Upper lobe of right lung (tissue), 1 donor: ENCODE measurements around the gene PADI2. TPM values are rescaled to one million over a fixed set of nuclear protein-coding genes. Genes with fewer than 3 reads are reported as not detected.

Experiments
- ATAC-seq: fragments of 200-7000 bp; cut with Tn5 transposase; one replicate; pipeline ENCODE4 v1.9.1; 2020; ENCODE audit warnings: mild to moderate bottlenecking, moderate library complexity
- DNase-seq: peaks from one replicate; pipeline ENCODE4 v3.0.0-alpha.2; 2020
- H3K27ac ChIP-seq: fragments of 200-600 bp; one replicate; pipeline ENCODE4 v1.8.0; 2022
- H3K27me3 ChIP-seq: fragments of 200-600 bp; one replicate; pipeline ENCODE4 v1.8.0; 2022; ENCODE audit warnings: mild to moderate bottlenecking
- H3K36me3 ChIP-seq: fragments of 200-600 bp; one replicate; pipeline ENCODE4 v1.8.0; 2022
- H3K4me1 ChIP-seq: fragments of 200-600 bp; one replicate; pipeline ENCODE4 v1.8.0; 2022
- H3K4me3 ChIP-seq: fragments of 200-600 bp; one replicate; pipeline ENCODE4 v1.8.0; 2022; ENCODE audit warnings: mild to moderate bottlenecking
- H3K9me3 ChIP-seq: fragments of 200-600 bp; one replicate; pipeline ENCODE4 v1.8.0; 2022
- CTCF ChIP-seq: fragments of 200-600 bp; IDR thresholded peaks from one replicate; pipeline ENCODE4 v1.8.0; 2022; ENCODE audit warnings: antibody characterized with exemption
- intact Hi-C: fragments of 100-400 bp; cut with DNase I; formaldehyde crosslinking; loops from one replicate; pipeline ENCODE4 v1.11.0; 2022
- total RNA-seq: library from RNA; stranded (reverse); fragmentation: NEBNext Ultra II Directional; extraction: Animal tissue kit (Norgen Biotek cat#: 25700); gene quantifications from one replicate; pipeline ENCODE4 v1.2.1, GENCODE V29; 2021
- donor health status: DM: no; HTN: yes; CAD: no; lungs with severe emphysema.

PADI2 gene
- total RNA-seq, 1 donor from 2014 or later, result 20.0 TPM

GRCh38 chr1:17052038-17052437 lies 67.2 kb downstream of the PADI2 start:
- intact Hi-C loops, result no loop called here
- H3K4me3 ChIP-seq, result no peak overlapping the region
- ATAC-seq (no peak), DNase-seq (no peak)
- TF ChIP-seq CTCF, result no peak
- no peaks in the 10 kb centered on the region for H3K9me3 ChIP-seq
- H3K4me1 ChIP-seq, result peaks cover 16% of the 10 kb centered on the region
- no peaks in the 10 kb centered on the region for H3K27me3 ChIP-seq
- no peak overlapping the region for H3K27ac ChIP-seq
- peaks cover 18% of the 10 kb centered on the region for H3K36me3 ChIP-seq

- H3K27ac ChIP-seq, result no peak overlapping the region
- H3K36me3 ChIP-seq, result peaks cover 37% of the 10 kb centered on the region
- H3K9me3 ChIP-seq, result no peaks in the 10 kb centered on the region
- no peak for TF ChIP-seq CTCF
- H3K4me1 ChIP-seq, result peaks cover 27% of the 10 kb centered on the region
- H3K27me3 ChIP-seq, result no peaks in the 10 kb centered on the region
- no peak for DNase-seq
- no peak overlapping the region for H3K4me3 ChIP-seq
- no peak for ATAC-seq
- intact Hi-C loops, result loop anchor here (10.0 kb wide), 1 partner anchor 93 kb away; no protein-coding TSS in a partner anchor
These were observed 71.3 kb downstream of the PADI2 start for GRCh38 chr1:17047924-17048323.

- Histone ChIP-seq H3K4me3 (no peak overlapping the region), H3K27ac (no peak overlapping the region), H3K36me3 (peaks cover 51% of the 10 kb centered on the region)
These were observed 73.0 kb downstream of the PADI2 start for GRCh38 chr1:17046334-17046657.

GRCh38 chr1:17045634-17046333 lies 73.5 kb downstream of the PADI2 start:
- H3K9me3 ChIP-seq, result no peaks in the 10 kb centered on the region
- peaks cover 15% of the 10 kb centered on the region for H3K4me1 ChIP-seq
- DNase-seq (no peak), ATAC-seq (peak; percentile 74)
- no peak overlapping the region for H3K27ac ChIP-seq
- H3K4me3 ChIP-seq, result peak overlapping the region; percentile 28
- peaks cover 55% of the 10 kb centered on the region for H3K36me3 ChIP-seq
- peak; percentile 83 for TF ChIP-seq CTCF
- intact Hi-C loops, result loop anchor here (10.0 kb wide), 1 partner anchor 91 kb away; no protein-coding TSS in a partner anchor
- H3K27me3 ChIP-seq, result no peaks in the 10 kb centered on the region

More at GRCh38 chr1:17046334-17046657, 73.0 kb downstream of the PADI2 start:
- ATAC-seq, result no peak
- Histone ChIP-seq H3K4me1 (peaks cover 15% of the 10 kb centered on the region), H3K9me3 (no peaks in the 10 kb centered on the region), H3K27me3 (no peaks in the 10 kb centered on the region)
- no peak for TF ChIP-seq CTCF
- intact Hi-C loops, result loop anchor here (10.0 kb wide), 1 partner anchor 91 kb away; no protein-coding TSS in a partner anchor
- no peak for DNase-seq

- Histone ChIP-seq H3K27me3 (no peaks in the 10 kb centered on the region), H3K4me3 (no peak overlapping the region), H3K4me1 (peaks cover 15% of the 10 kb centered on the region), H3K9me3 (no peaks in the 10 kb centered on the region), H3K27ac (no peak overlapping the region), H3K36me3 (peaks cover 55% of the 10 kb centered on the region)
- intact Hi-C loops, result loop anchor here (10.0 kb wide), 1 partner anchor 90 kb away; no protein-coding TSS in a partner anchor
- ATAC-seq (peak; percentile 95), DNase-seq (no peak)
- TF ChIP-seq CTCF, result no peak
These were observed 74.1 kb downstream of the PADI2 start for GRCh38 chr1:17045150-17045549.
